ENCODE measurements around the gene SFXN2. TPM values are rescaled to one million over a fixed set of nuclear protein-coding genes. Genes with fewer than 3 reads are reported as not detected.

SFXN2 gene
- total RNA-seq, 5 donors from 2014 or later (not counting 1 experiment from before 2014, with no cell fraction given) = 9.2 to 32.6 (median 22.6) TPM

GRCh38 chr10:102777711-102778453, 63.4 kb downstream of the SFXN2 start:
- Mint-ChIP-seq H3K4me1 (peaks cover 63 to 77% (median 72%) of the 10 kb centered on the region in 3 donors), H3K4me3 (no peak overlapping the region), H3K27me3 (no peaks in the 10 kb centered on the region), H3K36me3 (peaks cover 21% of the 10 kb centered on the region), H3K9me3 (no peaks in the 10 kb centered on the region), H3K27ac (peak overlapping the region in 1 of 2 donors; percentile 4)
- ChIA-PET POLR2A (no interaction called here), CTCF (no interaction called here)
- H3K9me3 ChIP-seq = no peaks in the 10 kb centered on the region
- H3K4me3 ChIP-seq (ENCODE audit: control insufficient read depth in 1 of 2, extremely low read depth in 1 of 2, low read length in 1 of 2) = no peak overlapping the region
- H3K27me3 ChIP-seq (replicated peaks in 1 of 2; ENCODE audit: control insufficient read depth in 2 of 2, extremely low read depth in 1 of 2, insufficient read depth in 2 of 2, low read length in 1 of 2) = no peaks in the 10 kb centered on the region
- DNase-seq = no peak
- ATAC-seq (replicated peaks in 1 of 4) = no peak
- no peak overlapping the region for H3K27ac ChIP-seq (ENCODE audit: low read length)
- peaks cover 3 to 5% of the 10 kb centered on the region in 2 donors for H3K36me3 ChIP-seq (ENCODE audit: control insufficient read depth in 2 of 2, extremely low read depth in 1 of 2, insufficient read depth in 1 of 2, low read length in 1 of 2)
- 95% methylated on average over 12 of the region's 17 CpGs for WGBS (ENCODE audit: insufficient coverage)
- H3K4me1 ChIP-seq (ENCODE audit: control insufficient read depth in 1 of 2, extremely low read depth in 1 of 2, insufficient read depth in 2 of 2, low read length in 2 of 2) = peaks cover 12 to 53% of the 10 kb centered on the region in 2 experiments

GRCh38 chr10:102778781-102779180, 64.3 kb downstream of the SFXN2 start:
- no peak for DNase-seq
- no peaks in the 10 kb centered on the region for H3K27me3 ChIP-seq (replicated peaks in 1 of 2; ENCODE audit: control insufficient read depth in 2 of 2, extremely low read depth in 1 of 2, insufficient read depth in 2 of 2, low read length in 1 of 2)
- ChIA-PET CTCF (no interaction called here), POLR2A (no interaction called here)
- peaks cover 19% of the 10 kb centered on the region for H3K36me3 Mint-ChIP-seq
- H3K4me3 Mint-ChIP-seq = no peak overlapping the region
- WGBS (ENCODE audit: insufficient coverage) = no CpG with 5 or more reads among the region's 2 CpGs
- H3K9me3 Mint-ChIP-seq = no peaks in the 10 kb centered on the region
- H3K36me3 ChIP-seq (ENCODE audit: control insufficient read depth in 2 of 2, extremely low read depth in 1 of 2, insufficient read depth in 1 of 2, low read length in 1 of 2) = peaks cover 3 to 5% of the 10 kb centered on the region in 2 donors
- no peak for ATAC-seq (replicated peaks in 1 of 4)
- no peak overlapping the region for H3K4me3 ChIP-seq (ENCODE audit: control insufficient read depth in 1 of 2, extremely low read depth in 1 of 2, low read length in 1 of 2)
- H3K27ac ChIP-seq (ENCODE audit: low read length) = no peak overlapping the region
- H3K4me1 ChIP-seq (ENCODE audit: control insufficient read depth in 1 of 2, extremely low read depth in 1 of 2, insufficient read depth in 2 of 2, low read length in 2 of 2) = peaks cover 12 to 55% of the 10 kb centered on the region in 2 experiments
- no peaks in the 10 kb centered on the region for H3K9me3 ChIP-seq
- H3K4me1 Mint-ChIP-seq = peaks cover 63 to 77% (median 73%) of the 10 kb centered on the region in 3 donors
- H3K27me3 Mint-ChIP-seq = no peaks in the 10 kb centered on the region
- H3K27ac Mint-ChIP-seq = no peak overlapping the region

- Mint-ChIP-seq H3K36me3 (peaks cover 19% of the 10 kb centered on the region), H3K9me3 (no peaks in the 10 kb centered on the region), H3K27me3 (no peaks in the 10 kb centered on the region), H3K27ac (peak overlapping the region in 1 of 2 donors; percentile 34), H3K4me1 (peaks cover 55 to 70% (median 66%) of the 10 kb centered on the region in 3 donors), H3K4me3 (no peak overlapping the region)
- no peak for ATAC-seq (replicated peaks in 1 of 4)
- ChIA-PET POLR2A (interaction anchor here in 1 of 2 donors (0.5 kb wide), 1 partner anchor 667 kb away, joined by 3 read pairs; no protein-coding TSS in a partner anchor), CTCF (no interaction called here)
- H3K27ac ChIP-seq (ENCODE audit: low read length) = no peak overlapping the region
- WGBS (ENCODE audit: insufficient coverage) = 96% methylated on average over 8 of the region's 10 CpGs
- H3K4me1 ChIP-seq (ENCODE audit: control insufficient read depth in 1 of 2, extremely low read depth in 1 of 2, insufficient read depth in 2 of 2, low read length in 2 of 2) = peaks cover 12 to 46% of the 10 kb centered on the region in 2 experiments
- DNase-seq = no peak
- H3K9me3 ChIP-seq = no peaks in the 10 kb centered on the region
- no peaks in the 10 kb centered on the region for H3K27me3 ChIP-seq (replicated peaks in 1 of 2; ENCODE audit: control insufficient read depth in 2 of 2, extremely low read depth in 1 of 2, insufficient read depth in 2 of 2, low read length in 1 of 2)
- H3K4me3 ChIP-seq (ENCODE audit: control insufficient read depth in 1 of 2, extremely low read depth in 1 of 2, low read length in 1 of 2) = no peak overlapping the region
- peaks cover 3 to 5% of the 10 kb centered on the region in 2 donors for H3K36me3 ChIP-seq (ENCODE audit: control insufficient read depth in 2 of 2, extremely low read depth in 1 of 2, insufficient read depth in 1 of 2, low read length in 1 of 2)
Measured at GRCh38 chr10:102779680-102780526, 65.5 kb downstream of the SFXN2 start.

GRCh38 chr10:102780527-102780808, 66.0 kb downstream of the SFXN2 start:
- peaks cover 54 to 69% (median 63%) of the 10 kb centered on the region in 3 donors for H3K4me1 Mint-ChIP-seq
- Histone ChIP-seq H3K27ac (ENCODE audit: low read length) (no peak overlapping the region), H3K36me3 (ENCODE audit: control insufficient read depth in 2 of 2, extremely low read depth in 1 of 2, insufficient read depth in 1 of 2, low read length in 1 of 2) (peaks cover 3% of the 10 kb centered on the region in 2 donors), H3K27me3 (replicated peaks in 1 of 2; ENCODE audit: control insufficient read depth in 2 of 2, extremely low read depth in 1 of 2, insufficient read depth in 2 of 2, low read length in 1 of 2) (no peaks in the 10 kb centered on the region), H3K9me3 (no peaks in the 10 kb centered on the region), H3K4me3 (ENCODE audit: control insufficient read depth in 1 of 2, extremely low read depth in 1 of 2, low read length in 1 of 2) (no peak overlapping the region), H3K4me1 (ENCODE audit: control insufficient read depth in 1 of 2, extremely low read depth in 1 of 2, insufficient read depth in 2 of 2, low read length in 2 of 2) (peaks cover 12 to 45% of the 10 kb centered on the region in 2 experiments)
- H3K36me3 Mint-ChIP-seq = peaks cover 19% of the 10 kb centered on the region
- no peaks in the 10 kb centered on the region for H3K27me3 Mint-ChIP-seq
- ChIA-PET CTCF (no interaction called here), POLR2A (no interaction called here)
- no peak overlapping the region for H3K4me3 Mint-ChIP-seq
- H3K9me3 Mint-ChIP-seq = no peaks in the 10 kb centered on the region
- DNase-seq = no peak
- no peak overlapping the region for H3K27ac Mint-ChIP-seq
- no peak for ATAC-seq (replicated peaks in 1 of 4)
- WGBS (ENCODE audit: insufficient coverage) = no CpG with 5 or more reads among the region's 1 CpG

- ChIA-PET POLR2A (no interaction called here), CTCF (no interaction called here)
- H3K9me3 Mint-ChIP-seq = no peaks in the 10 kb centered on the region
- H3K27me3 ChIP-seq (replicated peaks in 1 of 2; ENCODE audit: control insufficient read depth in 2 of 2, extremely low read depth in 1 of 2, insufficient read depth in 2 of 2, low read length in 1 of 2) = no peaks in the 10 kb centered on the region
- no peak overlapping the region for H3K27ac ChIP-seq (ENCODE audit: low read length)
- peaks cover 17% of the 10 kb centered on the region for H3K36me3 Mint-ChIP-seq
- no peak overlapping the region for H3K4me3 ChIP-seq (ENCODE audit: control insufficient read depth in 1 of 2, extremely low read depth in 1 of 2, low read length in 1 of 2)
- H3K4me1 Mint-ChIP-seq = peaks cover 54 to 69% (median 63%) of the 10 kb centered on the region in 3 donors
- DNase-seq (no peak), ATAC-seq (replicated peaks in 1 of 4) (no peak)
- H3K4me1 ChIP-seq (ENCODE audit: control insufficient read depth in 1 of 2, extremely low read depth in 1 of 2, insufficient read depth in 2 of 2, low read length in 2 of 2) = peaks cover 6 to 40% of the 10 kb centered on the region in 2 experiments
- no peak overlapping the region for H3K4me3 Mint-ChIP-seq
- no peaks in the 10 kb centered on the region for H3K27me3 Mint-ChIP-seq
- 93% methylated on average over 3 of the region's 8 CpGs for WGBS (ENCODE audit: insufficient coverage)
- no peaks in the 10 kb centered on the region for H3K9me3 ChIP-seq
- peaks cover 3% of the 10 kb centered on the region in 2 donors for H3K36me3 ChIP-seq (ENCODE audit: control insufficient read depth in 2 of 2, extremely low read depth in 1 of 2, insufficient read depth in 1 of 2, low read length in 1 of 2)
- H3K27ac Mint-ChIP-seq = no peak overlapping the region
Measured at GRCh38 chr10:102781090-102781920, 66.9 kb downstream of the SFXN2 start.

GRCh38 chr10:102781921-102782557, 67.6 kb downstream of the SFXN2 start:
- WGBS (ENCODE audit: insufficient coverage) = 100% methylated on average over 1 of the region's 6 CpGs

More at GRCh38 chr10:102781921-102782557, 67.6 kb downstream of the SFXN2 start:
- ATAC-seq (replicated peaks in 1 of 4) (no peak), DNase-seq (no peak)
- Mint-ChIP-seq H3K27ac (no peak overlapping the region), H3K36me3 (peaks cover 17% of the 10 kb centered on the region), H3K27me3 (no peaks in the 10 kb centered on the region), H3K4me1 (peaks cover 53 to 63% (median 62%) of the 10 kb centered on the region in 3 donors), H3K4me3 (no peak overlapping the region), H3K9me3 (no peaks in the 10 kb centered on the region)
- Histone ChIP-seq H3K27ac (ENCODE audit: low read length) (no peak overlapping the region), H3K27me3 (replicated peaks in 1 of 2; ENCODE audit: control insufficient read depth in 2 of 2, extremely low read depth in 1 of 2, insufficient read depth in 2 of 2, low read length in 1 of 2) (no peaks in the 10 kb centered on the region), H3K4me1 (ENCODE audit: control insufficient read depth in 1 of 2, extremely low read depth in 1 of 2, insufficient read depth in 2 of 2, low read length in 2 of 2) (peaks cover 0 to 33% of the 10 kb centered on the region in 2 experiments), H3K9me3 (no peaks in the 10 kb centered on the region), H3K36me3 (ENCODE audit: control insufficient read depth in 2 of 2, extremely low read depth in 1 of 2, insufficient read depth in 1 of 2, low read length in 1 of 2) (peaks cover 3% of the 10 kb centered on the region in 2 donors), H3K4me3 (ENCODE audit: control insufficient read depth in 1 of 2, extremely low read depth in 1 of 2, low read length in 1 of 2) (no peak overlapping the region)
- ChIA-PET POLR2A (no interaction called here), CTCF (interaction anchor here in 1 of 2 donors (0.6 kb wide), 1 partner anchor 10 kb away, joined by 6 read pairs; no protein-coding TSS in a partner anchor)

All from T-cell (primary cell).